ENCODE measurements around the gene SGSM2.

Gene SGSM2

GRCh38 chr17:2380226-2380922 is 43.1 kb downstream of the SGSM2 start:
- Mint-ChIP-seq H3K4me1 (no peaks in the 10 kb centered on the region), H3K36me3 (peaks cover 7% of the 10 kb centered on the region), H3K4me3 (no peak overlapping the region), H3K27ac (no peak overlapping the region), H3K27me3 (no peaks in the 10 kb centered on the region), H3K9me3 (no peaks in the 10 kb centered on the region)
- ATAC-seq (ENCODE audit: low read depth) (no peak), DNase-seq (ENCODE audit: low spot score in 2 of 2) (no peak)

GRCh38 chr17:2380950-2381649 is 43.8 kb downstream of the SGSM2 start:
- no peaks in the 10 kb centered on the region for H3K4me1 Mint-ChIP-seq
- peaks cover 7% of the 10 kb centered on the region for H3K36me3 Mint-ChIP-seq
- H3K4me3 Mint-ChIP-seq: no peak overlapping the region
- no peaks in the 10 kb centered on the region for H3K9me3 Mint-ChIP-seq
- H3K27ac Mint-ChIP-seq: no peak overlapping the region
- H3K27me3 Mint-ChIP-seq: no peaks in the 10 kb centered on the region
- no peak for DNase-seq (ENCODE audit: low spot score in 2 of 2)
- no peak for ATAC-seq (ENCODE audit: low read depth)

GRCh38 chr17:2383628-2384167 is 46.4 kb downstream of the SGSM2 start:
- ATAC-seq (ENCODE audit: low read depth): no peak
- H3K4me1 Mint-ChIP-seq: peaks cover 5% of the 10 kb centered on the region
- peak overlapping the region; percentile 77 for H3K27ac Mint-ChIP-seq
- no peak overlapping the region for H3K4me3 Mint-ChIP-seq
- H3K36me3 Mint-ChIP-seq: peaks cover 11% of the 10 kb centered on the region
- DNase-seq (ENCODE audit: low spot score in 2 of 2): no peak
- H3K27me3 Mint-ChIP-seq: no peaks in the 10 kb centered on the region
- no peaks in the 10 kb centered on the region for H3K9me3 Mint-ChIP-seq

- Mint-ChIP-seq H3K4me3 (no peak overlapping the region), H3K27ac (peak overlapping the region; percentile 77), H3K27me3 (no peaks in the 10 kb centered on the region), H3K36me3 (peaks cover 14% of the 10 kb centered on the region), H3K4me1 (peaks cover 6% of the 10 kb centered on the region), H3K9me3 (no peaks in the 10 kb centered on the region)
- DNase-seq (ENCODE audit: low spot score in 2 of 2): no peak
- ATAC-seq (ENCODE audit: low read depth): no peak
Observed at GRCh38 chr17:2384439-2385127, 47.3 kb downstream of the SGSM2 start.

- H3K27me3 Mint-ChIP-seq: no peaks in the 10 kb centered on the region
- no peak for ATAC-seq (ENCODE audit: low read depth)
- H3K36me3 Mint-ChIP-seq: peaks cover 14% of the 10 kb centered on the region
- no peak overlapping the region for H3K4me3 Mint-ChIP-seq
- H3K27ac Mint-ChIP-seq: no peak overlapping the region
- no peak for DNase-seq (ENCODE audit: low spot score in 2 of 2)
- no peaks in the 10 kb centered on the region for H3K9me3 Mint-ChIP-seq
- peaks cover 8% of the 10 kb centered on the region for H3K4me1 Mint-ChIP-seq
Observed at GRCh38 chr17:2385240-2386210, 48.2 kb downstream of the SGSM2 start.

- H3K27ac Mint-ChIP-seq: no peak overlapping the region
- ATAC-seq (ENCODE audit: low read depth) (no peak), DNase-seq (ENCODE audit: low spot score in 2 of 2) (no peak)
- no peaks in the 10 kb centered on the region for H3K9me3 Mint-ChIP-seq
- H3K4me3 Mint-ChIP-seq: no peak overlapping the region
- peaks cover 13% of the 10 kb centered on the region for H3K36me3 Mint-ChIP-seq
- H3K4me1 Mint-ChIP-seq: peaks cover 13% of the 10 kb centered on the region
- H3K27me3 Mint-ChIP-seq: no peaks in the 10 kb centered on the region
Observed at GRCh38 chr17:2386400-2387085, 49.2 kb downstream of the SGSM2 start.

- peaks cover 21% of the 10 kb centered on the region for H3K4me1 Mint-ChIP-seq
- H3K36me3 Mint-ChIP-seq: peaks cover 13% of the 10 kb centered on the region
- DNase-seq (ENCODE audit: low spot score in 2 of 2): no peak
- ATAC-seq (ENCODE audit: low read depth): no peak
- H3K27ac Mint-ChIP-seq: no peak overlapping the region
- H3K9me3 Mint-ChIP-seq: no peaks in the 10 kb centered on the region
- H3K4me3 Mint-ChIP-seq: no peak overlapping the region
- no peaks in the 10 kb centered on the region for H3K27me3 Mint-ChIP-seq
Observed at GRCh38 chr17:2387086-2388019, 50.1 kb downstream of the SGSM2 start.

GRCh38 chr17:2388020-2388682 is 50.9 kb downstream of the SGSM2 start:
- DNase-seq (ENCODE audit: low spot score in 2 of 2) (no peak), ATAC-seq (ENCODE audit: low read depth) (no peak)
- Mint-ChIP-seq H3K4me1 (peaks cover 23% of the 10 kb centered on the region), H3K27ac (peak overlapping the region; percentile 85), H3K9me3 (no peaks in the 10 kb centered on the region), H3K27me3 (no peaks in the 10 kb centered on the region), H3K36me3 (peaks cover 13% of the 10 kb centered on the region), H3K4me3 (no peak overlapping the region)

GRCh38 chr17:2388683-2389055 is 51.4 kb downstream of the SGSM2 start:
- ATAC-seq (ENCODE audit: low read depth) (no peak), DNase-seq (ENCODE audit: low spot score in 2 of 2) (no peak)
- Mint-ChIP-seq H3K4me3 (no peak overlapping the region), H3K27me3 (no peaks in the 10 kb centered on the region), H3K36me3 (peaks cover 13% of the 10 kb centered on the region), H3K4me1 (peaks cover 23% of the 10 kb centered on the region), H3K27ac (peak overlapping the region; percentile 85), H3K9me3 (no peaks in the 10 kb centered on the region)

GRCh38 chr17:2390199-2390836 is 53.0 kb downstream of the SGSM2 start:
- ATAC-seq (ENCODE audit: low read depth) (no peak), DNase-seq (ENCODE audit: low spot score in 2 of 2) (no peak)
- no peaks in the 10 kb centered on the region for H3K27me3 Mint-ChIP-seq
- peaks cover 11% of the 10 kb centered on the region for H3K36me3 Mint-ChIP-seq
- H3K9me3 Mint-ChIP-seq: no peaks in the 10 kb centered on the region
- no peak overlapping the region for H3K4me3 Mint-ChIP-seq
- peaks cover 25% of the 10 kb centered on the region for H3K4me1 Mint-ChIP-seq
- peak overlapping the region; percentile 62 for H3K27ac Mint-ChIP-seq

GRCh38 chr17:2391597-2392251 is 54.4 kb downstream of the SGSM2 start:
- peak overlapping the region; percentile 97 for H3K27ac Mint-ChIP-seq
- peaks cover 33% of the 10 kb centered on the region for H3K4me1 Mint-ChIP-seq
- no peaks in the 10 kb centered on the region for H3K27me3 Mint-ChIP-seq
- H3K9me3 Mint-ChIP-seq: no peaks in the 10 kb centered on the region
- DNase-seq (ENCODE audit: low spot score in 2 of 2) (no peak), ATAC-seq (ENCODE audit: low read depth) (no peak)
- H3K4me3 Mint-ChIP-seq: peak overlapping the region; percentile 97
- peaks cover 11% of the 10 kb centered on the region for H3K36me3 Mint-ChIP-seq
